Activated CD8-positive, alpha-beta memory T cell treated with anti-CD3 and anti-CD28 coated beads, Interleukin-2, amount 50 U/mL, for 4 hours (primary cell): ENCODE data around the gene NSUN4.
"Not testable (repeated sequence)": the region's sequence is repeated elsewhere in the genome, so short reads cannot be mapped to it uniquely, and the experiment has no call there.

Source experiments
- DNase-seq: peaks from one replicate; pipeline ENCODE4 v3.0.0-alpha.2; 2020

Gene NSUN4

GRCh38 chr1:46328182-46328581 lies 12.4 kb upstream of the NSUN4 start:
- not testable (repeated sequence) for DNase-seq

- DNase-seq: not testable (repeated sequence)
Measured at GRCh38 chr1:46329807-46330206, 10.8 kb upstream of the NSUN4 start.

DNA sequence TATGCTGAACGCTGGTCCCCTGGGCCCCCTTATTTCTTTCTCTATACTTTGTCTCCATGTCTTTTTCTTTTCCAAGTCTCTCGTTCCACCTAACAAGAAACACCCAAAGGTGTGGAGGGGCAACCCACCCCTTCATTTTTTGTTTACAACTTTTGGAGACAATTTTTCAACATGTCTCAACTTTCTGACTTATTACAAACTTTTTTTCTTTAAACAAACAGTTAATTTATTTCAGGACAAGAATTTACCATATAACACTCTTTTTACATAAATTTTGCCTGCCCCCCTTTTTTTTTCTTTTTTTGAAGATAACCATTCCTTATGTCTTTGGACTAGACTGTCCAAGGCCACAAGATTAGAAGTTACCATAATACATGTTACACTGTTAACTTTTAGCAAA lies 10.2 kb upstream of the NSUN4 start:
- not testable (repeated sequence) for DNase-seq

DNA sequence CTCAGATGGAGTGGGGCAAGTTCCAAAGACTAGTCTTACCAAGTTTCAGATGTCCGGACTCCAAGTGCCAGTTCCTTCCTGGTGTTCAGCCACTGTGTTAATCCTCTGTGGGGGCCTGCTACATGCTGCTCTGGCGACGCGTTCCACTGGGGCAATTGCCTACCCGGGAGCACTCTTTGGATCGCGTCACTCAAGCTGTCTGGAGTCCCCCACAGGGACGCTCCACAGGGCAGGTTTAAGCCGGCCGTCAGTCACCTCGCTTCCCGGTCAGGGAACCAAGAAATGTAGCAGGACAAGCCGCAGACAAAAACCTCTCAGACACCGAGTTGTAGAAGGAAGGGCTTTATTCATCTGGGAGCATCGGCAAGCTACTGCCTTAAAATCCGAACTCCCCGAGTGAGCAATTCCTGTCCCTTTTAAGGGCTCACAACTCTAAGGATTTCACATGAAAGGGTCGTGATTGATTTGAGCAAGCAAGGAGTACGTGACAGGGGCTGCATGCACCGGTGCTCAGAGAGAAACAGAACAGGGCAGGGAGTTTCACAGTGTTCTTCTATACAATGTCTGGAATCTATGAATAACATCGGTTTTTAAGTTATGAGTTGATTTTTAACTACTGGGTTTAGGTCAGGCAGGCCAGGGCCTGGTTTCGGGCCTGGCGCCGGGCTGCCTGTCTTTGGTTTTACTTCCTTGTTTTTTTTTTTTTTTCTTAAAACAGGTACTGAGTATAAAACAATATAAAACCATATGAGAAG lies 8.6 kb upstream of the NSUN4 start:
- not testable (repeated sequence) for DNase-seq

DNA sequence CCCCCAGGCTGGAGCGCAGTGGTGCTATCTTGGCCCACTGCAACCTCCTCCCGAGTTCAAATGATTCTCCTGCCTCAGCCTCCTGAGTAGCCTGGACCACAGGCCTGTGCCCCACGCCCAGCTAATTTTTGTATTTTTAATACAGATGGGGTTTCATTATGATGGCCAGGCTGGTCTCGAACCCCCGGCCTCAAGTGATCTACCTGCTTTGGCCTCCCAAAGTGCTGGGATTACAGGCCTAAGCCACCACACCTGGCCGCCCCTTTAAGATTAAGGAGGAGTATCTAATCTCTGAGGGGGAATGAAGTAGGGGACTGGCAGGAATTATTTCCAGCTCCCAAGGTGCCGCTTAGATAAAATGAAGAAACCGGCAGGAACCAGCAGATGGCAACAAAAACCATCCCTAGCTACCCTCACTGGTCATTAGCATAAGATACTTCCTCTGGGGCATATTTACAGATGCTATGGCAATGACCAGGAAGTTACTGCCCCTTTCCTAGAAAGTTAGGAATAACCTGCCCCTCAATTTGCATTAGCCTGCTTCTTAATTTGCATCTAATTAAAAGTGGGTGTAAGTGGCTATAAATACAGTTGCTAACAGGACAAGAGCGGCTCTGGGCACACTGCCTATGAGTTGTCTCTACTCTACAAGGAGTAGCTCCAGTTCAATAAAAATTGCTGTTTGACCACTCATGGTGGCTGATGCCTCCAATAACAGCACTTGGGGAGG lies 7.1 kb upstream of the NSUN4 start:
- no peak for DNase-seq

- no peak for DNase-seq
Measured at GRCh38 chr1:46334030-46334384, 6.6 kb upstream of the NSUN4 start.

DNA sequence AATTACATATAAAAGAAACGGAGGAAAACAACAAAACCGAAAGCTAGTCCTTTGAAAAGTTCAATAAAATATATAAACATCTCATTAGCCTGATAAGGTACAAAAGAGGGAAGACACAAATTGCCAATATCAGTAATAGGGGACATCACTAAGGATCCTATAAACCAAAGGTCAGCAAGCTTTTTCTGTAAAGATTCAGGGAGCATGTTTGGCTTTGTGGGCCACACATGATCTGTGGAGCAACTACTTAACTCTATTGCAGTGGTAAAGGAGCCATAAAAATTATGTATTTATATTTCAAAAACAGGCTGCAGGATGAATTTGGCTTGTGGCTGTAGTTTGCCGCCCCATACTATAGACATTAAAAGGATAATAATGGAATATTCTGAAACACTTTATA lies 5.5 kb upstream of the NSUN4 start:
- DNase-seq: no peak

- DNase-seq: not testable (repeated sequence)
Measured at GRCh38 chr1:46337409-46337808, 3.2 kb upstream of the NSUN4 start.

DNA sequence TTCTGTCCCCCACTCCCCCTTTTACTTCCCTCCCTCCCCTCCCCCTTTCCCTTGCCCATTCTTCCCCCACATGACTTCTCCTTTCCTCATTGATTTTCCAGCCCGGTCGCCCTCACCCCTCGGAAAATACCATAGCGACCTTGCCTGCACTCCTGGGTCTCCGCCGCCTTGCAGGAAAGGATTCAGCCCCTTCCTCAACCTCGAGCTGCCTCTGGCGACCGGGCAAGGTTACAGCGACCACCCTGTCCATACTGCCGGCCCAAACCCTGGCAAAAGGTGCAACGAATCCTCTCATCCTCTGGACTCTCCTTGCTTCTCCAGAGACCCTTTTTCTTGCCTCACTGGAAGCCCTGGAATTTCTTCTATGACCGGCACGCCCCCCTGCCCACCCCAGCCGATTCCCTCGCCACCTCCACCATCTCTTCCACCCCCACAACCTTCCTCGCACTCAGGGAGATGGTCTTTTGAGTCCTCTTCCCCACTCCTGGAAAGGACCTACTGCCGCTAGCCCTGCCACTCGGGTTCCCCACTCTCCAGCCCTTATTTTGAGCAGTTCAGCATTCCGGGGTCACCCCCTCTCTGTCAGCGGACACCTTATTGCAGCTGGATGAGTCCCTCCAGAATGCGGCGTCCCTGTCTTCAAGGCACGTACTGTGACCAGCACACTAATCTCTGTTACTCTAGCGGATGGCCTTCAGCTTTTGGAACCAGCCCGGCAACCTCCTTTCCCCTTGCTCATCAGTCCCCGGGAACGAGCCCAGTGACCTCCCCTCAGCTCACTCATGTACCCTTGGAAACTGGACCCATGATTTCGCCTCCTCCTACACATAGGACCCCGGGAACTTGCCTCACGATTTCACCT lies 846 bp downstream of the NSUN4 start:
- no peak for DNase-seq

DNA sequence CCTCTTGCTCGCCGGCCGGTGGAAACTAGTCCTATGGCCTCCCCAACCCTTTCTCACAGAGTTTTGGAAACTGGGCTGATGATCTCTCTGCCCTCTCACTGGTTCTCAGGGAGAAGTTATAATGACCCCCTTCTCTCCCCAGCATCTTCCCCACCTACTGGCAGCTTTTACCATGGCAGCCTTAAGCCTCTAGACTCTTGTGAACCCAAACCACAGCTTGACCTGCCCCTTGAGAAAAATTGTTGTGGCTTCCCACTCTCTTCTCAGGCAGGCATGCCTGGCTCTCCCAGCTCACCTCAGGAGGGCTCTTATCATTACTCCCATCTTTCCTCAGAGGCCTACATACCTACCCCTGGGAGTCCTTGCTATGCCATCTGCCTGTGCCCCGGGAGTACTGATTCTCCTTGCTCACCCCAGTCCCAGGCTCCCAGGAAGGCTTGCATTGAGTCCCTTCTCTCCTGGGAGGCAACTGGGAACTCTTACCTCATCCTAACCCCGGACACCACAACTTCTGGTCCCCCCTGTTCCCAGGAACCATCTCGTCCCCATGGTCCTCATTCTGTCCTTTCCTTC lies 1.6 kb downstream of the NSUN4 start:
- no peak for DNase-seq

DNA sequence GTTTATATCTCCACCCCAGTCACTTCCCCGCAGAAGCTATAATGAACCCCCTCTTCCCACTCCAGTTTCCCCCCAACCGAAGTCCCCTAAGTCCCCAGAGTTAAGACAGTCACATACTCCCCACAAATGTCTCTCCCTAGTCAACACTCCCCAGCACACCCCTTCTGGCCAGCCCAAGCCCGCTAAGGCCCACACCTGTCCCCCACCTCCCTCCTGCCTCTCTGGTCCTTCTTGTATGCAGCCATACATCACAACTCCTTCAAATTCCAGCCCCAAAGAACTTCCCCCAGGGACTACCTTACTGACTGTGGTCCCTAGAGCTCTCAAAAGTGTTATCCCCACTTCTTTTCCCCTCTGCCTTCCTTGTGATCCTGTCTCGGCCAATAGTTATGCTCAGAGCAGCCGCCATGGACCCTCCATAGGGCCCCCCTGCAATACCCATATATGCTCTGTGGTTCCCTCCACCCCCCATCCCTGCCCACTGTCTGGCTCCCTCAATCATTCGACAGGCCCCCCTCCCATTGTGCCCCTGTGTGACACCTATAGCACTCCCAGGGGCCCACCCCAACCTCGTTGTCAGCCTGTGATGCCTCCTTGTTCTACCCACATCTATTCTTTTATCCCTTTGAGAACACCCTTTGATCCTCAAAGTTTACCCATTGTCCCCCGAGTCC lies 2.2 kb downstream of the NSUN4 start:
- DNase-seq: no peak

GRCh38 chr1:46343351-46343695 lies 2.7 kb downstream of the NSUN4 start:
- DNase-seq: no peak

GRCh38 chr1:46343705-46344104 lies 3.1 kb downstream of the NSUN4 start:
- no peak for DNase-seq

DNA sequence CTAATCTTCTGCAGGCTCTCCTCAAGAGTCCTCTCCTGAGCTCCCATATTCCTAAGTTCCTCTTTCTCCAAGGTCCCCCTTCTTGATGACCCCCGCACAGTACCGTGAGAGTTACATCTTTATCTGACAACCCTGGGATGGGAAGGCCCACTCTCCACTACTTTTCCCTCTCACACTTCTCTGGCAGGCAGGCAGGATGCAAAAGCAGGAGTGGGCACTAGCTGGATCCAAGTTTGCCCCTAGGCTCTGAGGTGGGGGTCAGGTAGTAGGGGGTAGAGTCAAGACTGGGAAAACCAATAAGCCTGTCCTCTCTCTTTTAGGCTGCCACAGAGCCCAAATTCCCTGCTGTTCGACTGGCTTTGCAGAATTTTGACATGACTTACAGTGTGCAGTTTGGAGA lies 3.9 kb downstream of the NSUN4 start:
- DNase-seq: no peak

- no peak for DNase-seq
Measured at GRCh38 chr1:46345281-46345680, 4.7 kb downstream of the NSUN4 start.

- no peak for DNase-seq
Measured at GRCh38 chr1:46352363-46352762, 11.8 kb downstream of the NSUN4 start.

- not testable (repeated sequence) for DNase-seq
Measured at GRCh38 chr1:46355920-46356319, 15.3 kb downstream of the NSUN4 start.

DNA sequence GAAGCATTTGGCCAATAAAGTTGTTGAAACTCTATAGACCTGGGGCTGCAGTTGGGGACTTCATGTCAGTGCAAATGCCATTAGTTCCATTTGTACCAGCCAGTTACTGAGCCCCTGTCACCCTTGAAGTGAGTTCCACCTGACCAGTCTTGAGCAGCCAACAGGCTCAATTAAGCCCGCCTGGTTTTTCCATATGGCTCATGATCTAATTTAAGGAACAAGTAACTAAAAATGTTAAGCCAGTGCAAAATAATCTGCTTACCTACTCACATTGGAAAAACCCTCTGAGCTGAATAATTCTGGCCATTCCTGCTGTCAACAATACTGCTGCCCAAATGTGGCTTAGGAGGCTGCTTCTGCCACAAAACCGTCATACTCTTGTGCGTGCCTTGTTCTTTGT lies 21.6 kb downstream of the NSUN4 start:
- no peak for DNase-seq

DNA sequence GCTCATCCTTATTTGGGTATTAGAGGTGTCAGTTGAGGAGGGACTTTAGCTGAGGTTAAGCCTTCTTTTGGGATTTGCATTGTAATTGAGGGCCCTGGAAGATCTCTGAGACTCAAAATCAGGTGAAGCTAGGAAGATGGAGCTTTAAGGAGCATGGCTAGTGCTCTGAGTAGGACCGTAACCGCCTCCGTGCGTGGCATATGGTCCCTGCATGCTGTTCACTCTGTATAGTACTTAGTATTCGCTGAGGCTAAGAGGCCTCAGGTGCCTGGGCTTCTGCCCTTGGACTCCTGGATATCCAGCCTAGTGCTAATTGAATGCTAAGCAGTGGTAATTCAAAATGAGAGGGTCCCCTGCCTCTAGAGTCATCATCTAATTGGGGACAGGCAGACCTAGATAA lies 22.5 kb downstream of the NSUN4 start:
- no peak for DNase-seq

- DNase-seq: no peak
Measured at GRCh38 chr1:46364612-46365011, 24.0 kb downstream of the NSUN4 start.

DNA sequence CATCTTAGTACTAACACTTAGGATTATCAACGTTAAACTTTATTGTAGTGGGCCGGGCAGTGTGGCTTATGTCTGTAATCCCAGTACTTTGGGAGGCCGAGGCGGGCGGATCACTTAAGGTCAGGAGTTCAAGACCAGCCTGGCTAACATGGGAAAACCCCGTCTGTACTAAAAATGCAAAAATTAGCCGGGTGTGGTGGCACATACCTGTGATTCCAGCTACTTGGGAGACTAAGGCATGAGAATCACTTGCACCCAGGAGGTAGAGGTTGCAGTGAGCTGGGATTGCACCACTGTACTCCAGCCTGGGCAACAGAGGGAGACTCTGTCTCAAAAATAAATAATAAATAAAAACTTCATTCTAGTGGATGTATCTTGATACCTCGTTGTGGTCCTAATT lies 25.2 kb downstream of the NSUN4 start:
- not testable (repeated sequence) for DNase-seq

DNA sequence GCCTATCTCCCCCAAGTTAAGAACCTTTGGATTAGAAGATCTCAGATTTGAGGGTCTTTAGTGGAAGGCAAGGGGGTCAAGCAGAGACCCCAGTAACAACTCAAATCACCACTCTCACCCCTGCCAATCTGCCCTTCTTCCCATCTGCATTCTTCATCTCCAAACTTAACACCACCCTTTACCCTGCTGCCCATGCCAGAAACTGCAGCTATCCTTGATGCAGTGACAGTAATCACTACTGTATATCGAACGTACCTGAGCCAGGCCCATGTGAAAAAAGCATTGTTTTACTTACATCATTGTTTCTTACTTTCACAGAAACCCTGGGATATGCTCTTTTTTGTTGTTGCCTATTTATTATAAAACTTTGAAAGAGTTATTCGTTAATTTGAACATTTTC lies 26.5 kb downstream of the NSUN4 start:
- DNase-seq: no peak

DNA sequence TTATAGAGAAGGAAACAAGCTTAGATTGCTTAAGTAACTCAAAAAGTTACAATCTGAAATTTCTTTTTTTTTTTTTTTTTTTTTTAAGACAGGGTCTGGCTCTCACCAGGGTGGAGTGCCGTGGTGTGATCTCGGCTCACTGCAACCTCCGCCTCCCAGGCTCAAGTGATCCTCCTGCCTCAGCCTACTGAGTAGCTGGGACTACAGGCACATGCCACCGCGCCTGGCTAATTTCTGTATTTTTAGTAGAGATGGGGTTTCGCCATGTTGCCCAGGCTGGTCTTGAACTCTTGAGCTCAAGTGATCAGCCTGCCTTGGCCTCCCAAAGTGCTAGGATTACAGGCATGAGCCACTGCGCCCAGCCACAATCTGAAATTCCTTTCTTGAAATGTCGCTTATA lies 27.1 kb downstream of the NSUN4 start:
- not testable (repeated sequence) for DNase-seq
